Erythroblast (primary cell): ENCODE data around the gene KAZN.

Experiments used
- DNase-seq, 2 experiments: peaks; one replicate each; lab custom pipeline; 2025; lab: John Stamatoyannopoulos, UW
- GATA1 ChIP-seq: IDR thresholded peaks from 2 replicates; pipeline ENCODE4 v1.6.1; 2011; ENCODE audit warnings: low read depth, mild to moderate bottlenecking, control low read depth, low read length, moderate library complexity
- POLR2A ChIP-seq: IDR thresholded peaks from 2 replicates; pipeline ENCODE4 v1.6.1; 2011; ENCODE audit warnings: mild to moderate bottlenecking, low read length

Gene KAZN

GRCh38 chr1:14597343-14598006 is 1.0 kb upstream of the KAZN start:
- TF ChIP-seq POLR2A = no peak
- TF ChIP-seq GATA1 = no peak
- DNase-seq = no peak

GRCh38 chr1:14598007-14598497 is 433 bp upstream of the KAZN start:
- TF ChIP-seq POLR2A = no peak
- TF ChIP-seq GATA1 = no peak
- no peak for DNase-seq

GRCh38 chr1:14599183-14599791 is 802 bp downstream of the KAZN start:
- no peak for TF ChIP-seq POLR2A
- TF ChIP-seq GATA1 = no peak
- no peak for DNase-seq

- no peak for DNase-seq
- no peak for TF ChIP-seq POLR2A
- TF ChIP-seq GATA1 = no peak
Observed at GRCh38 chr1:14599800-14600199, 1.3 kb downstream of the KAZN start.

- DNase-seq = no peak
- TF ChIP-seq POLR2A (no peak), GATA1 (no peak)
Observed at GRCh38 chr1:14600405-14601112, 2.1 kb downstream of the KAZN start.

DNA sequence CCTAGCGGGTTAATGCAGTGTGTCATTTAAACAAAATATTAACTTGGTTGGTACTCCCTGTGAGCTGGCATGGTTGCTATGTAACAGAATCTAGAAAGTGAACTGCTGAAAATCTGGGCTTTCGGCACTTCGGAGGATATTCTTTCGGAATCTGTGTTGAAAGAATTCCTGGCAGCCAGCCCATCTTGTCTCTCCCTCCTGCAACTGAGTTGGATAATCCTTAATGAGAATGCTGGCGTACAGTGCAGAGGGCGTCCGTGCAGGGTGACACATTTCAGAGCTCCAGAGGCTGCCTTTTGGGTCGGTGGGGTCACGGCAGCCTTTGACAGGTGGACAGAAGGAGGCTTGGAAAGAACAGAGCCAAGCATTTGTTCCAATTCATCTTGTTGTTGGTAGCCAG is 3.7 kb downstream of the KAZN start:
- TF ChIP-seq POLR2A = no peak
- TF ChIP-seq GATA1 = no peak
- no peak for DNase-seq

DNA sequence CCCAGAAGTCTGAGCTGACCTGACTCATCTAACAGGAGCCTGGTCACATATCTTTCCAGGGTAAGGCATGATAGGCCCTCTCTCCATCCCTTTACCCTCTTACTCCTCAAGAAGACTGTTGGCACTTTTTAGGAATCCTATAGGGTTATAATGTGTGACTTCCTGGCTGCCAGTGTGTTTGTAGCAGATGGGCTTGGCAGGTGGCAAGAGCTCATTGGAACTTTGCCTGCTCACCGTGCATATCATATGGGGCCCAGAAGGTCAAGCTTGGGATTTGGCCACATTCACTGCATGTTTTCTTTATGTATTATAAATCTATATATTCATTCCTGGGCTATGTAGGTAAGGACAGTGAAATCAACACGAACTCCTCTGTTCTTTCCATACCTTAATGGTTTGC is 5.2 kb downstream of the KAZN start:
- DNase-seq = no peak
- TF ChIP-seq GATA1 (no peak), POLR2A (no peak)

GRCh38 chr1:14604414-14604813 is 5.9 kb downstream of the KAZN start:
- TF ChIP-seq GATA1 = no peak
- TF ChIP-seq POLR2A = no peak

GRCh38 chr1:14605945-14606344 is 7.5 kb downstream of the KAZN start:
- no peak for TF ChIP-seq POLR2A
- no peak for DNase-seq

More at GRCh38 chr1:14604414-14604813, 5.9 kb downstream of the KAZN start:
- DNase-seq = no peak

DNA sequence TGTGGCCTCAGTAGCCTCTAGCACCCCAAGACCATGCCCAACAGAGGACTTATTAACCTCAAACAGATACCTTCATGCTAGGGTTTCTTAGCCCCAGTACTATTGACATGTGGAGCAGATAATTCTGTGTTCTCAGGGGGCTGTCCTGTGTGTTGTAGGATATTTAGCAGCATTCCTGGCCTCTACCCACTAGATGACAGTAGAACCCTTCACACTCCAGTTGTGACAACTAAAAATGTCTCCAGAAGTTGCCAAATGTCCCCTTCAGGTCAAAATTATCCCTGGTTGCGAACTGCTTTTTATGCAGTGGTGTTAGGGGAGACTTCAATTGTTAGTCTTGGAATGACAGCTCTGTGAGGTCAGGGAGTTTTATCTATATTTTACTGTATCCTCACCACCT is 8.1 kb downstream of the KAZN start:
- TF ChIP-seq GATA1 = no peak
- no peak for TF ChIP-seq POLR2A
- no peak for DNase-seq

- no peak for TF ChIP-seq POLR2A
- no peak for TF ChIP-seq GATA1
- no peak for DNase-seq
Observed at GRCh38 chr1:14607295-14607694, 8.8 kb downstream of the KAZN start.

DNA sequence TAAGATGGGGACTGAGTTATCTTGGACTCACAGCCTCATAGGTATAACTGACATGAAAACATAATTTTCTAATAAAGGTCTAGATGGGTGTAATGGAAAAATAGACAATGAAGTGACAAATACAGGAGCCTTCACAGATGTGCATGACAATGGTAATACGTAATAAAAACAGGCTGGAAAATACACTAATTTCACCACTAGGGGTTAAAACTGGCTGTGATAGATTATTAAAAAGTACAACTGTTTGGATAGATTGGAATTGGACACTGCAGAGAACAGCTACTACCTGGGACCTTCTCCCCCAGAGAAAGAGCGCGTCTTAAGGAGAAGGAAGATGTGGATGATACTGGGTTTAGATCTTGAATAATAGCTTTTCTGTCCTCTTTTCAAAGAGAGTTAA is 9.8 kb downstream of the KAZN start:
- no peak for TF ChIP-seq POLR2A
- no peak for TF ChIP-seq GATA1
- DNase-seq = no peak

- TF ChIP-seq POLR2A (no peak), GATA1 (no peak)
- DNase-seq = no peak
Observed at GRCh38 chr1:14610761-14611160, 12.3 kb downstream of the KAZN start.

DNA sequence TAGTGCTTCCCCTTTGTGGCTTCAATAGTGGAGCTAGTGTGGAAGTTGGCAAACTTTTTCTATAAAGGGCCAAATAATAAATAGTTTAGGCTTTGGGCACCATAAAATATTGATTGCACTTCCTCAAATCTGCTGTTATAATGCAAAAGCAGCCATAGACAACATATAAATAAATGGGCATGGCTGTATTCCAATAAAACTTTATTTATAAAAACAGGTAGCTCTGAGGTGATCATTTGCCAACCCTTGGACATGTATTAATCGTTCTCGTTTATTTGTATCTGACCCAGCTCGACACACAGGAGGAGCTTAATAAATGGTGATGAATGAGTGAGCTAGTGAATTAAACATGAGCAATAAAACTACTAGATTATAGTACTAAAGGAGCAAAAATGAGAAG is 13.3 kb downstream of the KAZN start:
- no peak for DNase-seq
- TF ChIP-seq POLR2A (no peak), GATA1 (no peak)

GRCh38 chr1:14612256-14612655 is 13.8 kb downstream of the KAZN start:
- no peak for DNase-seq
- TF ChIP-seq POLR2A (no peak), GATA1 (no peak)
